GM12878 (cell line): ENCODE data around the gene U2AF2. TPM values are rescaled to one million over a fixed set of nuclear protein-coding genes. Genes with fewer than 3 reads are reported as not detected.

Experiments used
- ATAC-seq: fragments of 200-7000 bp; cut with Tn5 transposase; 3 replicates; pipeline ENCODE4 v1.9.1; 2020; ENCODE audit warnings: mild to moderate bottlenecking, moderate library complexity
- BruUV-seq: library from RNA; stranded (reverse); fragments of 400-500 nt; replicated peaks from 2 replicates; lab custom pipeline; 2021; lab: Mats Ljungman, UMichigan
- CTCF ChIA-PET: fragments of 300-600 bp; sonication (Branson Sonifier 250); formaldehyde crosslinking; extraction: SDS; loops from one replicate; lab custom pipeline; 2021; ENCODE audit warnings: inconsistent platforms; lab: Yijun Ruan, JAX
- POLR2A ChIA-PET: fragments of 350-600 bp; formaldehyde crosslinking; extraction: SDS; loops from one replicate; lab custom pipeline; 2021; ENCODE audit warnings: inconsistent platforms; lab: Charles Lee
- RAD21 ChIA-PET: fragments of 300-600 bp; sonication (Branson Sonifier 250); formaldehyde crosslinking; loops from one replicate; lab custom pipeline; 2023; ENCODE audit warnings: antibody characterized with exemption; ENCODE audit not compliant: unreplicated experiment; lab: Charles Lee
- SMC1A ChIA-PET: fragments of 300-600 bp; sonication (Branson Sonifier 250); formaldehyde crosslinking; loops from one replicate; lab custom pipeline; 2023; ENCODE audit not compliant: unreplicated experiment, uncharacterized antibody; lab: Charles Lee
- DNase-seq: peaks from one replicate; pipeline ENCODE4 v3.0.0-alpha.2; 2011; ENCODE audit warnings: low read depth, low spot score
- FAIRE-seq: peaks from 3 replicates; lab custom pipeline; 2011; peaks lifted over from hg19 to GRCh38; lab: Jason Lieb, UNC
- H2AFZ ChIP-seq: 2 replicates; pipeline ENCODE4 v1.6.0; 2011; ENCODE audit warnings: low read depth, low read length, control low read depth; ENCODE audit not compliant: control insufficient read depth
- H3K27ac ChIP-seq: 2 replicates; pipeline ENCODE4 v1.5.1; 2011; ENCODE audit warnings: control low read depth; ENCODE audit not compliant: control insufficient read depth, insufficient read depth
- H3K27me3 ChIP-seq, 2 experiments: replicated peaks in 1 of 2; 2 replicates each; pipeline versions ENCODE4 v1.6.0 to v1.6.1; 2011; ENCODE audit warnings: low read length in 1 of 2; ENCODE audit not compliant: control insufficient read depth in 2 of 2, insufficient read depth in 2 of 2
- H3K36me3 ChIP-seq, 2 experiments: 2 replicates each; pipeline ENCODE4 v1.5.1; 2011; ENCODE audit warnings: low read length in 1 of 2; ENCODE audit not compliant: control insufficient read depth in 2 of 2, insufficient read depth in 2 of 2
- H3K4me1 ChIP-seq: 2 replicates; pipeline ENCODE4 v1.6.1; 2011; ENCODE audit warnings: mild to moderate bottlenecking, low read length, moderate library complexity, mixed read lengths; ENCODE audit not compliant: control insufficient read depth, insufficient read depth
- H3K4me2 ChIP-seq: 2 replicates; pipeline ENCODE4 v1.6.0; 2011; ENCODE audit warnings: control low read depth; ENCODE audit not compliant: control insufficient read depth, insufficient read depth
- H3K4me3 ChIP-seq: fragments of 200-600 bp; sonication (generic); 2 replicates; pipeline ENCODE4 v1.5.1; 2016
- H3K79me2 ChIP-seq: 2 replicates; pipeline ENCODE4 v1.6.0; 2011; ENCODE audit warnings: low read length; ENCODE audit not compliant: control insufficient read depth, insufficient read depth
- H3K9ac ChIP-seq: 2 replicates; pipeline ENCODE4 v1.8.0; 2011; ENCODE audit warnings: low read length, control low read depth, mixed read lengths; ENCODE audit not compliant: control insufficient read depth, insufficient read depth
- H3K9me3 ChIP-seq: replicated peaks from 3 replicates; pipeline ENCODE4 v1.5.1; 2011; ENCODE audit warnings: mild to moderate bottlenecking, low read length; ENCODE audit not compliant: control insufficient read depth, insufficient read depth
- H4K20me1 ChIP-seq: 2 replicates; pipeline ENCODE4 v1.6.0; 2011; ENCODE audit not compliant: control insufficient read depth, insufficient read depth
- EZH2 ChIP-seq: IDR thresholded peaks from 2 replicates; pipeline ENCODE4 v1.6.1; 2012; ENCODE audit warnings: low read depth, mild to moderate bottlenecking, control low read depth, inconsistent platforms, low read length, borderline replicate concordance; ENCODE audit not compliant: control insufficient read depth
- KDM1A ChIP-seq: fragments of 200-600 bp; sonication (generic); IDR thresholded peaks from 2 replicates; pipeline ENCODE4 v1.6.1; 2016; ENCODE audit warnings: borderline replicate concordance
- NRF1 ChIP-seq: conservative IDR thresholded peaks from 2 replicates; pipeline ENCODE4 v1.6.1; 2011; ENCODE audit warnings: mild to moderate bottlenecking, low read depth, low read length, improper control_type of control experiment
- SIN3A ChIP-seq: IDR thresholded peaks from 2 replicates; pipeline ENCODE4 v1.6.1; 2012; ENCODE audit warnings: low read depth, low read length, improper control_type of control experiment
- TCF12 ChIP-seq: IDR thresholded peaks from 2 replicates; pipeline ENCODE4 v1.6.1; 2011; ENCODE audit warnings: low read depth, mild to moderate bottlenecking, low read length
- YY1 ChIP-seq: IDR thresholded peaks from 2 replicates; pipeline ENCODE4 v1.6.1; 2011; ENCODE audit warnings: low read depth, mild to moderate bottlenecking, low read length
- WGBS: methylation state at CpG from one replicate; pipeline ENCODE4 v1.1.6; 2016; ENCODE audit warnings: low lambda C conversion rate; ENCODE audit not compliant: insufficient replicate concordance, insufficient coverage; ENCODE audit errors: missing lambda C conversion rate; 5-methylcytosine and 5-hydroxymethylcytosine counted together
- in situ Hi-C: fragments of 300-500 bp; cut with MboI; formaldehyde crosslinking; loops from 9 replicates; pipeline ENCODE4 v1.14.3; 2018; ENCODE audit warnings: mixed read lengths
- intact Hi-C: fragments of 100-400 bp; cut with micrococcal nuclease; formaldehyde crosslinking; loops from one replicate; pipeline ENCODE4 v1.14.2; 2022; ENCODE audit not compliant: unreplicated experiment
- polyA plus RNA-seq, 11 experiments: library from polyadenylated mRNA; depleted of rRNA in 4 of 11; unstranded in 6 of 11; stranded (reverse) in 5 of 11; fragments of >200 nt; fragmentation: Nextera tagmentation in 4 of 11; fragmentation: Illumina TruSeq in 1 of 11; extraction: Ambion mirVana in 4 of 11; extraction: Trizol in 1 of 11; gene quantifications; 1 replicate in 1 of 11; 2 replicates in 10 of 11; pipeline versions ENCODE4 v1.2.1 to v1.2.3, GENCODE V29; 2011 to 2016; ENCODE audit warnings: inconsistent platforms in 2 of 11, missing spikeins in 2 of 11, low read depth in 1 of 11
- total RNA-seq, 4 experiments: library from RNA; depleted of rRNA in 3 of 4; stranded (reverse); fragments of >200 nt in 3 of 4; fragmentation: Illumina TruSeq in 1 of 4; extraction: Trizol in 1 of 4; gene quantifications; 2 replicates each; pipeline versions ENCODE4 v1.2.1 to v1.2.3, GENCODE V29; 2013 to 2021
- TF ChIP-seq, protein P1 (sequence below): fragments of 450-650 bp; IDR thresholded peaks from 2 replicates; pipeline ENCODE4 v1.6.1; 2017; ENCODE audit warnings: antibody characterized with exemption, mild to moderate bottlenecking, moderate library complexity
- TF ChIP-seq, protein P2 (sequence below): IDR thresholded peaks from 2 replicates; pipeline ENCODE4 v1.6.1; 2011; ENCODE audit warnings: low read depth, low read length, improper control_type of control experiment, borderline replicate concordance
- TF ChIP-seq, protein P3 (sequence below): fragments of 450-650 bp; IDR thresholded peaks from 2 replicates; pipeline ENCODE4 v1.6.1; 2017; ENCODE audit warnings: mild to moderate bottlenecking

Gene U2AF2
- total and polyA plus RNA-seq, 10 of the 15 experiments (the other 5 are each of a cell fraction or from before 2014, with no cell fraction given), result 3.0 to 338 (median 130) TPM

DNA sequence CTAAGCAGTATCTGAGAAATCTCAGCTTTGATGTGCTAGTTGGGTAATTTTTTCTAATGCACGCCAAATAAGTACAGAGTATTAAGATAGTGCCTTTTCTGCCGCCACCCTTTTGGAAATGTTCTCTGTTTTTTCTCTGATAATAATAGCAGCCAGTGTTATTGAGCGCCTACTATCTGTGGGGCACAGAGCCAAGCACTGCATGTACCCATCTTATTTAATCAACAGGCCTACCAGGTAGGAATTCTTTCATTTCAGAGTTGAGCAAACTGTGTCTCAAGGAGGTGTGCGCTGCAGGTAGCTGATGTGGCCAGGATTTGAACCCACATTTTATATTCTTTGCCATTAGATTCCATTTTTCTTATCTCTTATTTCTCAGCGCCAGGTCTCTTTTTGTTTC lies 21.5 kb downstream of the U2AF2 start (continued):
- TF ChIP-seq, protein P1, sequence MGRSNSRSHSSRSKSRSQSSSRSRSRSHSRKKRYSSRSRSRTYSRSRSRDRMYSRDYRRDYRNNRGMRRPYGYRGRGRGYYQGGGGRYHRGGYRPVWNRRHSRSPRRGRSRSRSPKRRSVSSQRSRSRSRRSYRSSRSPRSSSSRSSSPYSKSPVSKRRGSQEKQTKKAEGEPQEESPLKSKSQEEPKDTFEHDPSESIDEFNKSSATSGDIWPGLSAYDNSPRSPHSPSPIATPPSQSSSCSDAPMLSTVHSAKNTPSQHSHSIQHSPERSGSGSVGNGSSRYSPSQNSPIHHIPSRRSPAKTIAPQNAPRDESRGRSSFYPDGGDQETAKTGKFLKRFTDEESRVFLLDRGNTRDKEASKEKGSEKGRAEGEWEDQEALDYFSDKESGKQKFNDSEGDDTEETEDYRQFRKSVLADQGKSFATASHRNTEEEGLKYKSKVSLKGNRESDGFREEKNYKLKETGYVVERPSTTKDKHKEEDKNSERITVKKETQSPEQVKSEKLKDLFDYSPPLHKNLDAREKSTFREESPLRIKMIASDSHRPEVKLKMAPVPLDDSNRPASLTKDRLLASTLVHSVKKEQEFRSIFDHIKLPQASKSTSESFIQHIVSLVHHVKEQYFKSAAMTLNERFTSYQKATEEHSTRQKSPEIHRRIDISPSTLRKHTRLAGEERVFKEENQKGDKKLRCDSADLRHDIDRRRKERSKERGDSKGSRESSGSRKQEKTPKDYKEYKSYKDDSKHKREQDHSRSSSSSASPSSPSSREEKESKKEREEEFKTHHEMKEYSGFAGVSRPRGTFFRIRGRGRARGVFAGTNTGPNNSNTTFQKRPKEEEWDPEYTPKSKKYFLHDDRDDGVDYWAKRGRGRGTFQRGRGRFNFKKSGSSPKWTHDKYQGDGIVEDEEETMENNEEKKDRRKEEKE, result no peak

DNA sequence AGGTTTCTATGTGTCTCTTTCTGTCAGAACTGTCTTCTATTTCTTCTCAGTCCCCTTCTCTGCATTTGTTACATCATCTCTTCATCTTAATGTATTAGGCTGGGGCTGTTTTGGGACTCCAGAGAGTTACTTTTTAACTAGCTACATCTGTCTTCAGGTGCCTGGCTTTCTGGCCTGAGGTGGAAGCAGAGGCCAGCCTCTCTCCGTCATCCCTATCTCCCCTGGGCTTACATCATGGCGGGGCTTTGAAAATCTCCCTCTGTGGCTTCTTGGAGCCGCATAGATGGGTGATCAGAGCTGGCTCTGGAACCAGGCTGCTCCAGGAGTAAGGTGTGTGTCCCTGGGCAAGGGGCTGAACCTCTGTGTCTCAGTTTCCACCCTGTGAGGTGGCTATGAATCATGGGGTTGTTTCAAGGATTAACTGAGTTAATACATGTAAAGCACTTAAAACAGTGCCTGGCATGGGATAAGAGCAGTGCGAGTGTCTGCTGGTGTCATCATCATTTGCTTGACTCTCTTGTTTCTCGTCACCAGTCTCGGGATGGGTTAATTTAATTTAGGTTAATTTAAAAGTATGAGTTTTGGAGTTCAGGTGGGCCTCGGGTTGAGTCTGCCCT lies 22.2 kb downstream of the U2AF2 start:
- Histone ChIP-seq H3K9me3 (no peaks in the 10 kb centered on the region), H2AFZ (no peak overlapping the region), H3K79me2 (peaks cover 62% of the 10 kb centered on the region), H3K4me2 (peak overlapping the region; percentile 100), H3K4me1 (peaks cover 29% of the 10 kb centered on the region), H3K4me3 (peak overlapping the region; percentile 92), H4K20me1 (peaks cover 6% of the 10 kb centered on the region; the same call in 1 of the 2 replicates), H3K27ac (peak overlapping the region; percentile 94), H3K27me3 (no peaks in the 10 kb centered on the region), H3K9ac (peak overlapping the region; percentile 97), H3K36me3 (peaks cover 15 to 20% of the 10 kb centered on the region in 2 experiments)
- FAIRE-seq, result no peak
- in situ Hi-C loops (loop anchor here (5.0 kb wide), 1 partner anchor 130 kb away; no protein-coding TSS in a partner anchor), intact Hi-C loops (loop anchor here (5.0 kb wide), 2 partner anchors 35 to 655 kb away; partner anchors contain the start of genes ZNF580 and ZNF581)
- POLR2A ChIA-PET, result interaction anchor here (0.8 to 1.8 kb wide), 7 partner anchors 18 to 78 kb away, joined by 3 to 7 read pairs (median 5); partner anchors contain the start of genes U2AF2, ZNF581 and ZNF865
- RAD21 ChIA-PET, result interaction anchor here (1.0 to 2.0 kb wide), 5 partner anchors 20 to 47 kb away, joined by 4 to 9 read pairs (median 6); partner anchors contain the start of gene U2AF2
- 0 out of 2 replicates have a peak, but pooled peaks have one; percentile 32 for TF ChIP-seq YY1
- TF ChIP-seq NRF1, result no peak
- TF ChIP-seq KDM1A, result no peak
- no peak for TF ChIP-seq EZH2
- TF ChIP-seq TCF12, result no peak
- TF ChIP-seq SIN3A, result peak; percentile 44; the same call in 1 of the 2 replicates
- TF ChIP-seq, protein P2, sequence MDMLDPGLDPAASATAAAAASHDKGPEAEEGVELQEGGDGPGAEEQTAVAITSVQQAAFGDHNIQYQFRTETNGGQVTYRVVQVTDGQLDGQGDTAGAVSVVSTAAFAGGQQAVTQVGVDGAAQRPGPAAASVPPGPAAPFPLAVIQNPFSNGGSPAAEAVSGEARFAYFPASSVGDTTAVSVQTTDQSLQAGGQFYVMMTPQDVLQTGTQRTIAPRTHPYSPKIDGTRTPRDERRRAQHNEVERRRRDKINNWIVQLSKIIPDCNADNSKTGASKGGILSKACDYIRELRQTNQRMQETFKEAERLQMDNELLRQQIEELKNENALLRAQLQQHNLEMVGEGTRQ, result no peak
- TF ChIP-seq, protein P3, sequence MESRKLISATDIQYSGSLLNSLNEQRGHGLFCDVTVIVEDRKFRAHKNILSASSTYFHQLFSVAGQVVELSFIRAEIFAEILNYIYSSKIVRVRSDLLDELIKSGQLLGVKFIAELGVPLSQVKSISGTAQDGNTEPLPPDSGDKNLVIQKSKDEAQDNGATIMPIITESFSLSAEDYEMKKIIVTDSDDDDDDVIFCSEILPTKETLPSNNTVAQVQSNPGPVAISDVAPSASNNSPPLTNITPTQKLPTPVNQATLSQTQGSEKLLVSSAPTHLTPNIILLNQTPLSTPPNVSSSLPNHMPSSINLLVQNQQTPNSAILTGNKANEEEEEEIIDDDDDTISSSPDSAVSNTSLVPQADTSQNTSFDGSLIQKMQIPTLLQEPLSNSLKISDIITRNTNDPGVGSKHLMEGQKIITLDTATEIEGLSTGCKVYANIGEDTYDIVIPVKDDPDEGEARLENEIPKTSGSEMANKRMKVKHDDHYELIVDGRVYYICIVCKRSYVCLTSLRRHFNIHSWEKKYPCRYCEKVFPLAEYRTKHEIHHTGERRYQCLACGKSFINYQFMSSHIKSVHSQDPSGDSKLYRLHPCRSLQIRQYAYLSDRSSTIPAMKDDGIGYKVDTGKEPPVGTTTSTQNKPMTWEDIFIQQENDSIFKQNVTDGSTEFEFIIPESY, result no peak
- WGBS, result 0% methylated on average over 7 of the region's 7 CpGs
- no peak for DNase-seq
- CTCF ChIA-PET, result interaction anchor here (0.8 to 3.3 kb wide), 7 partner anchors 23 to 173 kb away, joined by 3 to 14 read pairs (median 5); partner anchors contain the start of genes CCDC106 and U2AF2
- no TSS peak for BruUV-seq
- SMC1A ChIA-PET, result interaction anchor here (0.6 to 3.0 kb wide), 5 partner anchors 20 to 1207 kb away, joined by 3 to 11 read pairs (median 3); partner anchors contain the start of gene U2AF2
- no peak for ATAC-seq
